GM08714 (cell line): ENCODE data around the gene METAP1D.

Source experiments
- H3K4me3 ChIP-seq: fragments of 200-500 bp; sonication (Bioruptor generic); 2 replicates; pipeline ENCODE4 v1.5.1; 2014; ENCODE audit warnings: mild to moderate bottlenecking, low read length, inconsistent platforms
- ZNF274 ChIP-seq: IDR thresholded peaks from 2 replicates; pipeline ENCODE4 v1.6.1; 2012; ENCODE audit warnings: mild to moderate bottlenecking, low read depth, low read length

METAP1D gene

GRCh38 chr2:172091761-172092566, 92.2 kb downstream of the METAP1D start:
- TF ChIP-seq ZNF274, result no peak
- no peak overlapping the region for H3K4me3 ChIP-seq

- TF ChIP-seq ZNF274, result no peak
- no peak overlapping the region for H3K4me3 ChIP-seq
These were observed 93.1 kb downstream of the METAP1D start for GRCh38 chr2:172092716-172093415.

- TF ChIP-seq ZNF274, result no peak
- H3K4me3 ChIP-seq, result no peak overlapping the region; the same call in 1 of the 2 replicates
These were observed 93.9 kb downstream of the METAP1D start for GRCh38 chr2:172093416-172094293.

- TF ChIP-seq ZNF274, result no peak
- peak overlapping the region; percentile 47 for H3K4me3 ChIP-seq
These were observed 94.8 kb downstream of the METAP1D start for GRCh38 chr2:172094294-172095145.

GRCh38 chr2:172095146-172095904, 95.6 kb downstream of the METAP1D start:
- TF ChIP-seq ZNF274, result no peak
- peak overlapping the region; percentile 47 for H3K4me3 ChIP-seq

- no peak for TF ChIP-seq ZNF274
- H3K4me3 ChIP-seq, result peak overlapping the region; percentile 2; the same call in 1 of the 2 replicates
These were observed 96.3 kb downstream of the METAP1D start for GRCh38 chr2:172095905-172096625.

- TF ChIP-seq ZNF274, result no peak
- H3K4me3 ChIP-seq, result peak overlapping the region; percentile 7; the same call in 1 of the 2 replicates
These were observed 97.1 kb downstream of the METAP1D start for GRCh38 chr2:172096626-172097547.

- H3K4me3 ChIP-seq, result no peak overlapping the region
These were observed 97.9 kb downstream of the METAP1D start for GRCh38 chr2:172097557-172098131.

GRCh38 chr2:172098287-172098649, 98.5 kb downstream of the METAP1D start:
- TF ChIP-seq ZNF274, result no peak
- H3K4me3 ChIP-seq, result no peak overlapping the region

More at GRCh38 chr2:172097557-172098131, 97.9 kb downstream of the METAP1D start:
- TF ChIP-seq ZNF274, result no peak

- no peak for TF ChIP-seq ZNF274
- H3K4me3 ChIP-seq, result no peak overlapping the region; the same call in 1 of the 2 replicates
These were observed 99.1 kb downstream of the METAP1D start for GRCh38 chr2:172098650-172099471.
